ENCODE measurements around the gene KCNQ2.

DNA sequence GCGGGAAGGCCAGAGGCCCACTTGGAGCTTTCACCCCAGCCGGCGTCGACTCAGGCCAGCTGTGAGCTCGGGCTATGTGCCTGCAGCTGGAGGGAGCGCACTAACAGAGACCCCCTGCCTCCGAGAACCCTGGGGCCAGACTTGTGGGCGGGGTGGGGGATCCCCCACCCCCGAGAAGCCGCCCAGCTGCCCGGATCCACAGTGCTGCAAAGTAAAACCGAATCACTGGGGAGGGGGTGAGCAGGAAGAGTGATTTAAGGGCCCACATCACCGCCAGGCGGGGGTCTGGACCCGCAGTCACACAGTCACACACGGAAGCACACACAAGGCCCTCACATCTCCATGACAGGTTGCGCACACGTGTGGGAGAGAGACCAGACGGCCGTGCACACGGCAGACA, 48.7 kb downstream of the KCNQ2 start:
- TF ChIP-seq POLR2A (IDR thresholded peaks at IDR 0.05) (no peak), EP300 (IDR thresholded peaks at IDR 0.05) (no peak)
- TF ChIP-seq, protein P1, sequence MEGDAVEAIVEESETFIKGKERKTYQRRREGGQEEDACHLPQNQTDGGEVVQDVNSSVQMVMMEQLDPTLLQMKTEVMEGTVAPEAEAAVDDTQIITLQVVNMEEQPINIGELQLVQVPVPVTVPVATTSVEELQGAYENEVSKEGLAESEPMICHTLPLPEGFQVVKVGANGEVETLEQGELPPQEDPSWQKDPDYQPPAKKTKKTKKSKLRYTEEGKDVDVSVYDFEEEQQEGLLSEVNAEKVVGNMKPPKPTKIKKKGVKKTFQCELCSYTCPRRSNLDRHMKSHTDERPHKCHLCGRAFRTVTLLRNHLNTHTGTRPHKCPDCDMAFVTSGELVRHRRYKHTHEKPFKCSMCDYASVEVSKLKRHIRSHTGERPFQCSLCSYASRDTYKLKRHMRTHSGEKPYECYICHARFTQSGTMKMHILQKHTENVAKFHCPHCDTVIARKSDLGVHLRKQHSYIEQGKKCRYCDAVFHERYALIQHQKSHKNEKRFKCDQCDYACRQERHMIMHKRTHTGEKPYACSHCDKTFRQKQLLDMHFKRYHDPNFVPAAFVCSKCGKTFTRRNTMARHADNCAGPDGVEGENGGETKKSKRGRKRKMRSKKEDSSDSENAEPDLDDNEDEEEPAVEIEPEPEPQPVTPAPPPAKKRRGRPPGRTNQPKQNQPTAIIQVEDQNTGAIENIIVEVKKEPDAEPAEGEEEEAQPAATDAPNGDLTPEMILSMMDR (IDR thresholded peaks at IDR 0.05), result no peak

All from ovary (tissue), 3 donors.